GM12878 (cell line): ENCODE data around the gene RAP1GAP. TPM values are rescaled to one million over a fixed set of nuclear protein-coding genes. Genes with fewer than 3 reads are reported as not detected.

ENCODE experiments used
- ATAC-seq: fragments of 200-7000 bp; cut with Tn5 transposase; 3 replicates; pipeline ENCODE4 v1.9.1; 2020; ENCODE audit warnings: mild to moderate bottlenecking, moderate library complexity
- BruUV-seq: library from RNA; stranded (reverse); fragments of 400-500 nt; replicated peaks from 2 replicates; lab custom pipeline; 2021; lab: Mats Ljungman, UMichigan
- CTCF ChIA-PET: fragments of 300-600 bp; sonication (Branson Sonifier 250); formaldehyde crosslinking; extraction: SDS; loops from one replicate; lab custom pipeline; 2021; ENCODE audit warnings: inconsistent platforms; lab: Yijun Ruan, JAX
- POLR2A ChIA-PET: fragments of 350-600 bp; formaldehyde crosslinking; extraction: SDS; loops from one replicate; lab custom pipeline; 2021; ENCODE audit warnings: inconsistent platforms; lab: Charles Lee
- RAD21 ChIA-PET: fragments of 300-600 bp; sonication (Branson Sonifier 250); formaldehyde crosslinking; loops from one replicate; lab custom pipeline; 2023; ENCODE audit warnings: antibody characterized with exemption; ENCODE audit not compliant: unreplicated experiment; lab: Charles Lee
- SMC1A ChIA-PET: fragments of 300-600 bp; sonication (Branson Sonifier 250); formaldehyde crosslinking; loops from one replicate; lab custom pipeline; 2023; ENCODE audit not compliant: unreplicated experiment, uncharacterized antibody; lab: Charles Lee
- DNase-seq: peaks from one replicate; pipeline ENCODE4 v3.0.0-alpha.2; 2011; ENCODE audit warnings: low read depth, low spot score
- FAIRE-seq: peaks from 3 replicates; lab custom pipeline; 2011; peaks lifted over from hg19 to GRCh38; lab: Jason Lieb, UNC
- H2AFZ ChIP-seq: 2 replicates; pipeline ENCODE4 v1.6.0; 2011; ENCODE audit warnings: low read depth, low read length, control low read depth; ENCODE audit not compliant: control insufficient read depth
- H3K27ac ChIP-seq: 2 replicates; pipeline ENCODE4 v1.5.1; 2011; ENCODE audit warnings: control low read depth; ENCODE audit not compliant: control insufficient read depth, insufficient read depth
- H3K27me3 ChIP-seq, 2 experiments: replicated peaks in 1 of 2; 2 replicates each; pipeline versions ENCODE4 v1.6.0 to v1.6.1; 2011; ENCODE audit warnings: low read length in 1 of 2; ENCODE audit not compliant: control insufficient read depth in 2 of 2, insufficient read depth in 2 of 2
- H3K36me3 ChIP-seq, 2 experiments: 2 replicates each; pipeline ENCODE4 v1.5.1; 2011; ENCODE audit warnings: low read length in 1 of 2; ENCODE audit not compliant: control insufficient read depth in 2 of 2, insufficient read depth in 2 of 2
- H3K4me1 ChIP-seq: 2 replicates; pipeline ENCODE4 v1.6.1; 2011; ENCODE audit warnings: mild to moderate bottlenecking, low read length, moderate library complexity, mixed read lengths; ENCODE audit not compliant: control insufficient read depth, insufficient read depth
- H3K4me2 ChIP-seq: 2 replicates; pipeline ENCODE4 v1.6.0; 2011; ENCODE audit warnings: control low read depth; ENCODE audit not compliant: control insufficient read depth, insufficient read depth
- H3K4me3 ChIP-seq: fragments of 200-600 bp; sonication (generic); 2 replicates; pipeline ENCODE4 v1.5.1; 2016
- H3K79me2 ChIP-seq: 2 replicates; pipeline ENCODE4 v1.6.0; 2011; ENCODE audit warnings: low read length; ENCODE audit not compliant: control insufficient read depth, insufficient read depth
- H3K9ac ChIP-seq: 2 replicates; pipeline ENCODE4 v1.8.0; 2011; ENCODE audit warnings: low read length, control low read depth, mixed read lengths; ENCODE audit not compliant: control insufficient read depth, insufficient read depth
- H3K9me3 ChIP-seq: replicated peaks from 3 replicates; pipeline ENCODE4 v1.5.1; 2011; ENCODE audit warnings: mild to moderate bottlenecking, low read length; ENCODE audit not compliant: control insufficient read depth, insufficient read depth
- H4K20me1 ChIP-seq: 2 replicates; pipeline ENCODE4 v1.6.0; 2011; ENCODE audit not compliant: control insufficient read depth, insufficient read depth
- ATF2 ChIP-seq: IDR thresholded peaks from 2 replicates; pipeline ENCODE4 v1.6.1; 2012; ENCODE audit warnings: low read length, inconsistent platforms
- CEBPB ChIP-seq, 2 experiments: fragments of 150-350 bp in 1 of 2; IDR thresholded peaks; 2 replicates each; pipeline ENCODE4 v1.6.1; 2012 to 2014; ENCODE audit warnings: low read depth in 2 of 2, low read length in 2 of 2, borderline replicate concordance in 1 of 2, inconsistent platforms in 1 of 2
- CEBPZ ChIP-seq: fragments of 150-350 bp; IDR thresholded peaks from 2 replicates; pipeline ENCODE4 v1.6.1; 2016; ENCODE audit warnings: low read depth, low read length
- FOS ChIP-seq: IDR thresholded peaks from 3 replicates; pipeline ENCODE4 v1.6.1; 2011; ENCODE audit warnings: borderline replicate concordance; ENCODE audit not compliant: insufficient read length; ENCODE audit errors: extremely low read depth
- IKZF2 ChIP-seq, 2 experiments: fragments of 450-650 bp; IDR thresholded peaks; 2 replicates each; pipeline ENCODE4 v1.6.1; 2017; ENCODE audit warnings: mild to moderate bottlenecking in 2 of 2, moderate library complexity in 2 of 2
- JUNB ChIP-seq: IDR thresholded peaks from 2 replicates; pipeline ENCODE4 v1.6.1; 2016; ENCODE audit warnings: antibody characterized with exemption, mild to moderate bottlenecking
- SMAD1 ChIP-seq: fragments of 450-650 bp; IDR thresholded peaks from 2 replicates; pipeline ENCODE4 v1.6.1; 2018; ENCODE audit warnings: mild to moderate bottlenecking, low read depth; ENCODE audit not compliant: partially characterized antibody
- SMARCA5 ChIP-seq: fragments of 450-650 bp; IDR thresholded peaks from 2 replicates; pipeline ENCODE4 v1.6.1; 2017; ENCODE audit warnings: mild to moderate bottlenecking
- SP1 ChIP-seq: IDR thresholded peaks from one replicate; pipeline ENCODE4 v1.6.1; 2011; ENCODE audit warnings: low read depth, low read length
- WGBS: methylation state at CpG from one replicate; pipeline ENCODE4 v1.1.6; 2016; ENCODE audit warnings: low lambda C conversion rate; ENCODE audit not compliant: insufficient replicate concordance, insufficient coverage; ENCODE audit errors: missing lambda C conversion rate; 5-methylcytosine and 5-hydroxymethylcytosine counted together
- in situ Hi-C: fragments of 300-500 bp; cut with MboI; formaldehyde crosslinking; loops from 9 replicates; pipeline ENCODE4 v1.14.3; 2018; ENCODE audit warnings: mixed read lengths
- intact Hi-C: fragments of 100-400 bp; cut with micrococcal nuclease; formaldehyde crosslinking; loops from one replicate; pipeline ENCODE4 v1.14.2; 2022; ENCODE audit not compliant: unreplicated experiment
- polyA plus RNA-seq, 11 experiments: library from polyadenylated mRNA; depleted of rRNA in 4 of 11; unstranded in 6 of 11; stranded (reverse) in 5 of 11; fragments of >200 nt; fragmentation: Nextera tagmentation in 4 of 11; fragmentation: Illumina TruSeq in 1 of 11; extraction: Ambion mirVana in 4 of 11; extraction: Trizol in 1 of 11; gene quantifications; 1 replicate in 1 of 11; 2 replicates in 10 of 11; pipeline versions ENCODE4 v1.2.1 to v1.2.3, GENCODE V29; 2011 to 2016; ENCODE audit warnings: inconsistent platforms in 2 of 11, missing spikeins in 2 of 11, low read depth in 1 of 11
- total RNA-seq, 4 experiments: library from RNA; depleted of rRNA in 3 of 4; stranded (reverse); fragments of >200 nt in 3 of 4; fragmentation: Illumina TruSeq in 1 of 4; extraction: Trizol in 1 of 4; gene quantifications; 2 replicates each; pipeline versions ENCODE4 v1.2.1 to v1.2.3, GENCODE V29; 2013 to 2021
- TF ChIP-seq, protein P1 (sequence below): fragments of 450-650 bp; IDR thresholded peaks from 2 replicates; pipeline ENCODE4 v1.6.1; 2017; ENCODE audit warnings: antibody characterized with exemption, mild to moderate bottlenecking, moderate library complexity

The RAP1GAP gene
- total and polyA plus RNA-seq, 10 of the 15 experiments (the other 5 are each of a cell fraction or from before 2014, with no cell fraction given), result 0.04 to 0.96 (median 0.09) TPM; not detected in 3

DNA sequence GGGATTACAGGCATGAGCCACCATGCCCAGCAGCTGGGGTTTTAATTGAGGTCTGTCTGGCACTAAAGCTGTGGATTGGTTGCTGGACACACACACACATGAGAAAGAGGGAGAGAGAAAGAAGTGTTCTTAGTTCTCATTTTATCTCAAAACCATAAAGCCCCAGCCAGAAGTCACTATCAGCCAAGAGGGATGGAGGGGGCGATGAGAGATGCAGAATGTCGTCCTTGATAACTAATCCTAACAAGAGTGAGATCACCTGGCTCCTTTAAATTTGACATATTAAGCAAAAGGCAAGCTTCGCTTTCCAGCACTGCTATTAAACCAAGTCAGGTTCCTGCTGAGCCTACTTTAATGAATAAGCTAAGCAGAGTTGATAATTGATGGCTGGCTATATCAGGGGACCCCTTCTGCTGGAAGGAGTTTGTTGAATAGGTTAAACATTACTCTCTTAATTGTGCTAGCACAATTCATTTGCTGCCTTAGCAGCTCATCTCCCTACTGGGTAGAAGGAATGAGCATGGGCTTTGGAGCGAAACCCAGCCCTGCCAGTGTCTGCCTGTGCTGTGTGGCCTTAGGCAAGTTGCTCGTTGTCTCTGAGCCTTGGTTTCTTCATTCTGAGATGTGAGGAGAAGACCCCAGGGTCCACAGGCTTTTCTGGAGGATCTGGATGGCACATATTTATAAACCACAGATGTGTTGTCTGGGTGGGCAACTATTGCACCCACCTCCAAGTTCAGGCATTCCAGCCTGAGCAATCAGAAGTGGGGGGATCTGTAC lies 109.2 kb downstream of the RAP1GAP start:
- intact Hi-C loops, result no loop called here
- FAIRE-seq, result no peak
- RAD21 ChIA-PET, result interaction anchor here (1.1 kb wide), 1 partner anchor 24 kb away, joined by 3 read pairs; no protein-coding TSS in a partner anchor

More for the DNA sequence above, 109.2 kb downstream of the RAP1GAP start:
- 6% methylated on average over 5 of the region's 5 CpGs for WGBS
- H3K79me2 ChIP-seq, result no peaks in the 10 kb centered on the region
- H4K20me1 ChIP-seq, result no peaks in the 10 kb centered on the region
- no peak overlapping the region for H3K9ac ChIP-seq
- DNase-seq (no peak), ATAC-seq (no peak)
- TF ChIP-seq FOS (no peak), SMAD1 (no peak), IKZF2 (IDR thresholded peaks at IDR 0.05) (no peak), SMARCA5 (no peak), CEBPB (IDR thresholded peaks at IDR 0.05; ENCODE audit: borderline replicate concordance in 1 of 2, low read depth in 2 of 2, low read length in 2 of 2) (no peak), SP1 (no peak), JUNB (no peak), CEBPZ (no peak), ATF2 (no peak)
- TF ChIP-seq, protein P1, sequence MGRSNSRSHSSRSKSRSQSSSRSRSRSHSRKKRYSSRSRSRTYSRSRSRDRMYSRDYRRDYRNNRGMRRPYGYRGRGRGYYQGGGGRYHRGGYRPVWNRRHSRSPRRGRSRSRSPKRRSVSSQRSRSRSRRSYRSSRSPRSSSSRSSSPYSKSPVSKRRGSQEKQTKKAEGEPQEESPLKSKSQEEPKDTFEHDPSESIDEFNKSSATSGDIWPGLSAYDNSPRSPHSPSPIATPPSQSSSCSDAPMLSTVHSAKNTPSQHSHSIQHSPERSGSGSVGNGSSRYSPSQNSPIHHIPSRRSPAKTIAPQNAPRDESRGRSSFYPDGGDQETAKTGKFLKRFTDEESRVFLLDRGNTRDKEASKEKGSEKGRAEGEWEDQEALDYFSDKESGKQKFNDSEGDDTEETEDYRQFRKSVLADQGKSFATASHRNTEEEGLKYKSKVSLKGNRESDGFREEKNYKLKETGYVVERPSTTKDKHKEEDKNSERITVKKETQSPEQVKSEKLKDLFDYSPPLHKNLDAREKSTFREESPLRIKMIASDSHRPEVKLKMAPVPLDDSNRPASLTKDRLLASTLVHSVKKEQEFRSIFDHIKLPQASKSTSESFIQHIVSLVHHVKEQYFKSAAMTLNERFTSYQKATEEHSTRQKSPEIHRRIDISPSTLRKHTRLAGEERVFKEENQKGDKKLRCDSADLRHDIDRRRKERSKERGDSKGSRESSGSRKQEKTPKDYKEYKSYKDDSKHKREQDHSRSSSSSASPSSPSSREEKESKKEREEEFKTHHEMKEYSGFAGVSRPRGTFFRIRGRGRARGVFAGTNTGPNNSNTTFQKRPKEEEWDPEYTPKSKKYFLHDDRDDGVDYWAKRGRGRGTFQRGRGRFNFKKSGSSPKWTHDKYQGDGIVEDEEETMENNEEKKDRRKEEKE, result no peak
- H3K9me3 ChIP-seq, result no peaks in the 10 kb centered on the region
- no peak overlapping the region for H3K4me3 ChIP-seq
- SMC1A ChIA-PET, result interaction anchor here (1.1 kb wide), 1 partner anchor 65 kb away, joined by 3 read pairs; no protein-coding TSS in a partner anchor
- no peak overlapping the region for H2AFZ ChIP-seq
- H3K4me2 ChIP-seq, result no peak overlapping the region
- POLR2A ChIA-PET, result no interaction called here
- no peaks in the 10 kb centered on the region for H3K4me1 ChIP-seq
- in situ Hi-C loops, result no loop called here
- BruUV-seq, result no TSS peak
- H3K27me3 ChIP-seq, result no peaks in the 10 kb centered on the region; a peak in 1 of 4 replicates
- H3K36me3 ChIP-seq, result no peaks in the 10 kb centered on the region
- CTCF ChIA-PET, result interaction anchor here (0.6 kb wide), 1 partner anchor 72 kb away, joined by 3 read pairs; no protein-coding TSS in a partner anchor
- no peak overlapping the region for H3K27ac ChIP-seq
